Kidney (tissue), 14 donors: ENCODE results near the gene SLC1A5. TPM values are rescaled to one million over a fixed set of nuclear protein-coding genes. Genes with fewer than 3 reads are reported as not detected.

Source experiments
- DNase-seq, 5 donors: peaks; one replicate each; pipeline ENCODE4 v3.0.0-alpha.2; 2013 to 2020
- FAIRE-seq: peaks from 2 replicates; lab custom pipeline; 2012; peaks lifted over from hg19 to GRCh38; lab: Jason Lieb, UNC
- H3K27ac ChIP-seq, 2 donors: one replicate each; pipeline ENCODE4 v1.7.0; 2013; ENCODE audit warnings: low read depth in 2 of 2, low read length in 2 of 2, inconsistent platforms in 1 of 2
- H3K27me3 ChIP-seq: one replicate; pipeline ENCODE4 v1.7.1; 2013; ENCODE audit warnings: low read length, inconsistent platforms; ENCODE audit not compliant: control insufficient read depth, insufficient read depth
- H3K36me3 ChIP-seq, 3 donors: one replicate each; pipeline versions ENCODE4 v1.7.0 to v1.7.1; 2013; ENCODE audit warnings: low read length in 3 of 3, control low read depth in 1 of 3, inconsistent platforms in 1 of 3; ENCODE audit not compliant: insufficient read depth in 3 of 3, control insufficient read depth in 2 of 3
- H3K4me1 ChIP-seq, 3 donors: one replicate each; pipeline versions ENCODE4 v1.7.0 to v1.7.1; 2013; ENCODE audit warnings: low read length in 3 of 3, inconsistent platforms in 1 of 3, low read depth in 1 of 3; ENCODE audit not compliant: control insufficient read depth in 2 of 3, insufficient read depth in 2 of 3
- H3K4me3 ChIP-seq, 3 donors: one replicate each; pipeline versions ENCODE4 v1.7.0 to v1.8.1; 2013; ENCODE audit warnings: low read length in 3 of 3, control low read depth in 1 of 3, inconsistent platforms in 1 of 3
- H3K9ac ChIP-seq, 3 donors: one replicate each; pipeline versions ENCODE4 v1.7.0 to v1.7.1; 2013; ENCODE audit warnings: low read length in 3 of 3, control low read depth in 1 of 3, inconsistent platforms in 1 of 3
- H3K9me3 ChIP-seq, 3 donors: one replicate each; pipeline versions ENCODE4 v1.7.0 to v1.7.1; 2013; ENCODE audit warnings: low read length in 3 of 3, control low read depth in 1 of 3, inconsistent platforms in 1 of 3; ENCODE audit not compliant: control insufficient read depth in 2 of 3, insufficient read depth in 1 of 3
- CTCF ChIP-seq: IDR thresholded peaks from 3 replicates; pipeline ENCODE4 v1.5.1; 2012; ENCODE audit warnings: mild to moderate bottlenecking, moderate library complexity, borderline replicate concordance; ENCODE audit not compliant: insufficient read depth; ENCODE audit errors: extremely low read depth
- intact Hi-C: fragments of 100-400 bp; cut with DNase I; formaldehyde crosslinking; loops from one replicate; pipeline ENCODE4 v1.11.1; 2022
- polyA plus RNA-seq: library from polyadenylated mRNA; stranded (reverse); fragments of 350-450 nt; fragmentation: Illumina TruSeq; extraction: RNeasy Lipid Tissue Mini Kit (QIAGEN cat#74804); gene quantifications from one replicate; pipeline ENCODE4 v1.2.3, GENCODE V29; 2014; ENCODE audit warnings: low read depth, low replicate concordance; ENCODE audit not compliant: insufficient read depth
- total RNA-seq: library from RNA; stranded (reverse); fragmentation: NEBNext Ultra II Directional; extraction: Animal tissue kit (Norgen Biotek cat#: 25700); gene quantifications from one replicate; pipeline ENCODE4 v1.2.1, GENCODE V29; 2021
- donor health status: control.
- donor health status: control.
- donor health status: control.
- donor health status: control.
- donor health status: control.
- donor health status: DM: yes; HTN: yes; CAD: no.
- donor health status: Normal renal cell carcinoma (clear cell type).

The SLC1A5 gene
- total and polyA plus RNA-seq, 2 donors from 2014 or later = 42.1 to 93.9 TPM

- no peaks in the 10 kb centered on the region for H3K27me3 ChIP-seq
- peaks cover 0 to 6% (median 0%) of the 10 kb centered on the region in 3 donors for H3K4me1 ChIP-seq
- TF ChIP-seq CTCF = no peak
- no peak overlapping the region for H3K9ac ChIP-seq
- no peak overlapping the region for H3K27ac ChIP-seq
- H3K9me3 ChIP-seq = no peaks in the 10 kb centered on the region
- no peaks in the 10 kb centered on the region for H3K36me3 ChIP-seq
- no peak overlapping the region for H3K4me3 ChIP-seq
- FAIRE-seq (no peak), DNase-seq (peak in 1 of 5 donors; percentile 77)
- intact Hi-C loops = loop anchor here (5.0 kb wide), 1 partner anchor 86 kb away; no protein-coding TSS in a partner anchor
Observed at GRCh38 chr19:46755853-46756543, 32.4 kb downstream of the SLC1A5 start.

GRCh38 chr19:46755077-46755852 lies 33.1 kb downstream of the SLC1A5 start:
- FAIRE-seq (peak; percentile 17), DNase-seq (peak in 1 of 5 donors; percentile 84)
- H3K4me3 ChIP-seq = no peak overlapping the region
- peak overlapping the region in 1 of 2 donors; percentile 33 for H3K27ac ChIP-seq
- peaks cover 0 to 2% (median 0%) of the 10 kb centered on the region in 3 donors for H3K36me3 ChIP-seq
- H3K4me1 ChIP-seq = peaks cover 0 to 6% (median 0%) of the 10 kb centered on the region in 3 donors
- H3K9me3 ChIP-seq = no peaks in the 10 kb centered on the region
- H3K9ac ChIP-seq = no peak overlapping the region
- intact Hi-C loops = loop anchor here (5.0 kb wide), 1 partner anchor 87 kb away; no protein-coding TSS in a partner anchor
- no peak for TF ChIP-seq CTCF
- H3K27me3 ChIP-seq = no peaks in the 10 kb centered on the region

GRCh38 chr19:46753420-46754155 lies 34.8 kb downstream of the SLC1A5 start:
- H3K27me3 ChIP-seq = no peaks in the 10 kb centered on the region
- H3K27ac ChIP-seq = no peak overlapping the region
- no peaks in the 10 kb centered on the region for H3K9me3 ChIP-seq
- intact Hi-C loops = no loop called here
- H3K9ac ChIP-seq = no peak overlapping the region
- peaks cover 0 to 6% (median 0%) of the 10 kb centered on the region in 3 donors for H3K4me1 ChIP-seq
- TF ChIP-seq CTCF = peak; percentile 42
- no peak for FAIRE-seq
- H3K36me3 ChIP-seq = peaks cover 0 to 2% (median 0%) of the 10 kb centered on the region in 3 donors
- H3K4me3 ChIP-seq = no peak overlapping the region
- DNase-seq = peak in 4 of 5 donors; percentile 50 to 78 (median 73)
